ENCODE measurements around the gene HAUS8.
A peak's percentile ranks its signal among the peaks of the same experiment; 100 is the strongest.

Gene HAUS8

GRCh38 chr19:17116996-17117702, 41.9 kb upstream of the HAUS8 start:
- H3K9me3 Mint-ChIP-seq: no peaks in the 10 kb centered on the region
- peaks cover 14% of the 10 kb centered on the region for H3K4me1 Mint-ChIP-seq

GRCh38 chr19:17114414-17114831, 39.2 kb upstream of the HAUS8 start:
- peaks cover 14% of the 10 kb centered on the region for H3K4me1 Mint-ChIP-seq
- H3K36me3 Mint-ChIP-seq (ENCODE audit: low read depth): peaks cover 16% of the 10 kb centered on the region
- no peak overlapping the region for H3K27ac Mint-ChIP-seq
- no peaks in the 10 kb centered on the region for H3K27me3 Mint-ChIP-seq (ENCODE audit: low read depth)
- no peak overlapping the region for H3K4me3 Mint-ChIP-seq
- no peaks in the 10 kb centered on the region for H3K9me3 Mint-ChIP-seq
- TF ChIP-seq, protein P1, sequence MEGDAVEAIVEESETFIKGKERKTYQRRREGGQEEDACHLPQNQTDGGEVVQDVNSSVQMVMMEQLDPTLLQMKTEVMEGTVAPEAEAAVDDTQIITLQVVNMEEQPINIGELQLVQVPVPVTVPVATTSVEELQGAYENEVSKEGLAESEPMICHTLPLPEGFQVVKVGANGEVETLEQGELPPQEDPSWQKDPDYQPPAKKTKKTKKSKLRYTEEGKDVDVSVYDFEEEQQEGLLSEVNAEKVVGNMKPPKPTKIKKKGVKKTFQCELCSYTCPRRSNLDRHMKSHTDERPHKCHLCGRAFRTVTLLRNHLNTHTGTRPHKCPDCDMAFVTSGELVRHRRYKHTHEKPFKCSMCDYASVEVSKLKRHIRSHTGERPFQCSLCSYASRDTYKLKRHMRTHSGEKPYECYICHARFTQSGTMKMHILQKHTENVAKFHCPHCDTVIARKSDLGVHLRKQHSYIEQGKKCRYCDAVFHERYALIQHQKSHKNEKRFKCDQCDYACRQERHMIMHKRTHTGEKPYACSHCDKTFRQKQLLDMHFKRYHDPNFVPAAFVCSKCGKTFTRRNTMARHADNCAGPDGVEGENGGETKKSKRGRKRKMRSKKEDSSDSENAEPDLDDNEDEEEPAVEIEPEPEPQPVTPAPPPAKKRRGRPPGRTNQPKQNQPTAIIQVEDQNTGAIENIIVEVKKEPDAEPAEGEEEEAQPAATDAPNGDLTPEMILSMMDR (IDR thresholded peaks at IDR 0.05; ENCODE audit: unreplicated experiment in 3 of 3): no peak

More at GRCh38 chr19:17116996-17117702, 41.9 kb upstream of the HAUS8 start:
- H3K27ac Mint-ChIP-seq: no peak overlapping the region
- H3K4me3 Mint-ChIP-seq: no peak overlapping the region
- no peaks in the 10 kb centered on the region for H3K27me3 Mint-ChIP-seq (ENCODE audit: low read depth)
- H3K36me3 Mint-ChIP-seq (ENCODE audit: low read depth): peaks cover 14% of the 10 kb centered on the region
- TF ChIP-seq, protein P1 (IDR thresholded peaks at IDR 0.05; ENCODE audit: unreplicated experiment in 3 of 3): no peak

DNA sequence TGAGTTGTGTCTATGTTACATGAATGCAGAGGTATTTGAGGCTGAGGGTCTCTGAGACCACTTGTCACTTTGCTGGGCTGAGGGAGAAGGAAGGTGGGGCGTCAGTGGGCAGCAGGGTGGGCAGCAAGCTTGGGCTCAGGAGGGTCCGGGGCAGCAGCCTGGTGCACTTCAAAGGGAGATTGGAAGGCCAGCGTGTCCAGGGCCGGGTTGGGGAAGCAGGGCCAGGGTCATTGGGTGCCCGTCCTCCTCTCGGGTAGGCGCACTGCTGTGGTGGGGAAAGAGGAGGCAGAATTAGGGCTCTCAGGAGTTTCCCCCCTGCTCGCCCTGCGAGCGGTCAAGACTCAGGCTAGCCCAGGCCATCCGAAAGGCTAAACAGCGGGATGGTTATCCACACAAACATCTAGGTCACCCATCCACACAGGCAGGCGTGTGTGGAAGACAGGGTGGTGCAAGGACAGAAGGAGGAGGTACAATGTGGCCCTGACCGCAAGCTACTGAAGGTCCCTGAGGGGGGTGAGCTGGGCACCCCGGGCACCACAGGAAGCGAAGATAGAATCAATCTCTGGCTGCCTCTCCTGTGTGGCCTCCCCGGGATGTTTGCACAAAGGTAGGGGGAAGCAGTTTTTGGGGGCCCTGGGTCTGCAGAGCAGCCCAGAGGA, 38.0 kb upstream of the HAUS8 start:
- Mint-ChIP-seq H3K27me3 (ENCODE audit: low read depth) (no peaks in the 10 kb centered on the region), H3K4me3 (no peak overlapping the region), H3K27ac (peak overlapping the region in 1 of 3 experiments; percentile 3), H3K9me3 (no peaks in the 10 kb centered on the region), H3K4me1 (peaks cover 14% of the 10 kb centered on the region), H3K36me3 (ENCODE audit: low read depth) (peaks cover 16% of the 10 kb centered on the region)
- TF ChIP-seq, protein P1 (IDR thresholded peaks at IDR 0.05; ENCODE audit: unreplicated experiment in 3 of 3): no peak

- TF ChIP-seq, protein P1 (IDR thresholded peaks at IDR 0.05; ENCODE audit: unreplicated experiment in 3 of 3): no peak
Measured at GRCh38 chr19:17112700-17113099, 37.4 kb upstream of the HAUS8 start.

GRCh38 chr19:17112271-17112670, 37.0 kb upstream of the HAUS8 start:
- TF ChIP-seq, protein P1 (IDR thresholded peaks at IDR 0.05; ENCODE audit: unreplicated experiment in 3 of 3): no peak
- H3K27me3 Mint-ChIP-seq (ENCODE audit: low read depth): no peaks in the 10 kb centered on the region

More at GRCh38 chr19:17112700-17113099, 37.4 kb upstream of the HAUS8 start:
- peaks cover 14% of the 10 kb centered on the region for H3K4me1 Mint-ChIP-seq
- H3K9me3 Mint-ChIP-seq: no peaks in the 10 kb centered on the region
- H3K27ac Mint-ChIP-seq: no peak overlapping the region
- no peaks in the 10 kb centered on the region for H3K27me3 Mint-ChIP-seq (ENCODE audit: low read depth)
- H3K4me3 Mint-ChIP-seq: no peak overlapping the region
- H3K36me3 Mint-ChIP-seq (ENCODE audit: low read depth): peaks cover 16% of the 10 kb centered on the region

More at GRCh38 chr19:17112271-17112670, 37.0 kb upstream of the HAUS8 start:
- H3K4me3 Mint-ChIP-seq: no peak overlapping the region
- peaks cover 14% of the 10 kb centered on the region for H3K4me1 Mint-ChIP-seq
- no peak overlapping the region for H3K27ac Mint-ChIP-seq
- H3K9me3 Mint-ChIP-seq: no peaks in the 10 kb centered on the region
- H3K36me3 Mint-ChIP-seq (ENCODE audit: low read depth): peaks cover 16% of the 10 kb centered on the region

All from nephron (organoid).